ENCODE results near the gene ASCC1.

ASCC1 gene

DNA sequence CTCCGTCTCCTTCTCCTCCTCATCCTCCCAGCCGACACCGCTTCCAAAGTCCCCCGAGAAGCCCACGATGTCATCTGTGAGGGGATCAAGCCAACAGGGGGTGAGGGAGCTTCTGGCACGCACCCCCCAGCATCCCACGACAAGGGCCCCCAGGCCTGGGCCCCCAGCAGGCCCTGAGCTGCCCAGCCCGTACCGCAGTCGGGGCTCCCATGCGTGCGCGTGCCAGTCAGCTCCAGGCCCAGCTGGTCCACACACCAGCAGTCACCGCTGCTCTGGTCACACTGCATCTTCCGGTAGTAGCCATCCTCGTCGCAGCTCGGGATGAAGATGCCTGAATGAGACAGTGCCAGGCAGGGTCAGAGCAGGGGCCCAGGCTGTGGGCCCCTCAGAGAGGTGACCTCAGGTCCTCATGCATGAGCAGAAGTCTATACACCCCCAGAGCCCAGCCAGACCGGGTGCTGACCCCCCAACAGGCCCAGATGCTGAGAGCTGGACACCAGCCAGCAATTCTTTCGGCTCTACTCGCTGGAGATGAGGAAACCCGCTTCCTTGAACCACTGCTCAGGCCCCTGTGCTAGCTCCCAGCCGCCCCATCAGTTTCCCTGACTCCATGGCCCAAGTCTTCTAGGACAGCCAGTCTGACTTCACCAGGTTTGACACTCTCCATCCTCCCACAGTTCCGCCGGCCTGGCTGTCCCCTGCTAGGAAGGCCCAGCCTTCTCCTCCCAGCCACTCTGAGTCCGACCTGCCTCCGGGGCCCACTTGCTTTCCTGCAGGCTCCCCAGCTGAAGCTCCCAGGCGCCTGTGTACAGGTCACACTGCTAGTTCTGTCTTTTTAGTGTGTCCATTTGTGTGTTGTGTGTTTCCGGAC lies 153.0 kb downstream of the ASCC1 start:
- DNase-seq, result no peak

- no peak for DNase-seq
Measured at GRCh38 chr10:72062382-72062781, 153.7 kb downstream of the ASCC1 start.

DNA sequence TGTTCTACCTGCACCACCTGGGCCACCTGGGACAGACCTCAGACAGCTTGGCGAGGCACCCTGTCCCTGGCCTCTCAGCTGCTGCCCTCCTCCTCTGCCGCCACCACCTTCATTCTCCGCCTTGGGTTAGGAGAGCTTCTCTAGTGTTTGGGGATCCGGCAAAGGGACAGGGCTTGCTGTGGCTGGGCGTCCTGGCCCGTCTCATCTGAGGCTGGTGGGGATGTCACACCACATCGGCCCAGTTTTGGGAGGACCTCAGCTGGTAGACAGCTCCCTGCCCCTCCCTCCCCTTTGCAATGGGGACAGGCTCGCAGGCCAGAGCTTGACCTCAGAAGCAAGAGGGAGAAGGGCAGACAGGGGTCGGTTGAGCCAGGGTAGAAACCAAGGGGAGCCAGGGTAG lies 154.1 kb downstream of the ASCC1 start:
- no peak for DNase-seq

DNA sequence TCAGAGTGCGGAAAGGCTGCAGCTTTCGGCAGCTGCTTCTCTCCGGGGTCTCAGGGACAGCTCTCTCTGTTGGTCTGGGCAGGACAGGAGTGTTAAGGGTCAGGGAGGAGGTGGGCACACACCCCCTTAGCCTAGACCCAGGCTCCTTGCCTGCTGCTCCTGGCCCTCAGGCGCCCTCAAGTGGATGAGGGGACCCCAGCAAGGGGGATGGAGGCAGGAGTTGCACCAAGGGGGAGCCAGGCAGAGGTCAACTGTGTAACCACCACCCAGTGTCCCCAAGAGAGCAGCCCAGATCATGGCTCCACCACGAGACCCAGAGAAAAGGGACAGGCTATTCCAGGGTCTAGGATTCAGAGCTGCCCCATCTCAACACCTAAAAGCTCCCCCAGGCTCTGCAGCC lies 154.6 kb downstream of the ASCC1 start:
- DNase-seq, result no peak

DNA sequence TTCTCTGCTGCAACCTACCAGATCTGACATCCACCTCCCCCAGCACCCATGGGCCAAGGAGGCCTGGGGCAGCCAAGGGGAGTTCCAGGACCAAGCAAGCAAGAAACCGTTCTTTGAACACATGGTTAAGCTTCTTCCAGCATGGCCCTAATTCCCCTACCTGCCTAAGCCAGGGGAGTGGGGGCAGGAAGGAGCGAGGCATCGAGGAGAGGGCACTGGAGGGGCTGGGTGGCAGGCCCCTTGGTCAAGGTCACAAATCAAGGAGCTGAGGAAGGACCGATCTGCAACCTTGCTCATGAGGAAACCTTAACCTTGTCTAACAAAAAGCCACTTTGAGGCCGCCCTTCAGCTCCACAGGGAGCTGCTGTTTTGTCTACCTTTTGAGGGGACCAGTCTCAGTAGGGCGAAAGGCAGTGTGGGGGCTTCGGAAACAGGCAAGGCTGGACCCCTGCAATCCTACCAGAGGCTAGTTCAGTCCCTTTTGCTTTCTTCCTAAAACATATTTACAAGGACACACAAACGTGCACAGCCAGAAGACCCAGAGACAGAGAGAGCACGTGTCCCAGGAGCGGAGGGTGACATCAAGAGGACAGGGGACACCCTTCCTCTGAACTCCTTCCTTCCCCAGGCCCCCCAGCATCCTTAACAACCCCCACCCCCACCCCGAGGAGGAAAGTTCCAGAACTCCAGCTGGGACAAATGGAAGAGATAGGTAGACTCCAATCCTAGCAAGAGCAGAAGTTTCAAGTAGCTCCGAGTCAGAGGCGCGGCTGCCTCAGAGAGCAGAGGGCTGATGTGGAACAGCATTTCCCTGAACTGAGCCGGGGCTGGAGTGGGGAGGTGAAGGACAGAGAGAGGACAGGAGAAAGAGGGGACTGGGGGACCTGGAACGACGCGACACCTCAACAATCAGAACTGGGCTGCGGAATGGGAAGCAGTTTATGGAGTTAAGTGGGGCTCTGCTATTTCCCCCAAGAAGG lies 155.9 kb downstream of the ASCC1 start:
- DNase-seq, result no peak

DNA sequence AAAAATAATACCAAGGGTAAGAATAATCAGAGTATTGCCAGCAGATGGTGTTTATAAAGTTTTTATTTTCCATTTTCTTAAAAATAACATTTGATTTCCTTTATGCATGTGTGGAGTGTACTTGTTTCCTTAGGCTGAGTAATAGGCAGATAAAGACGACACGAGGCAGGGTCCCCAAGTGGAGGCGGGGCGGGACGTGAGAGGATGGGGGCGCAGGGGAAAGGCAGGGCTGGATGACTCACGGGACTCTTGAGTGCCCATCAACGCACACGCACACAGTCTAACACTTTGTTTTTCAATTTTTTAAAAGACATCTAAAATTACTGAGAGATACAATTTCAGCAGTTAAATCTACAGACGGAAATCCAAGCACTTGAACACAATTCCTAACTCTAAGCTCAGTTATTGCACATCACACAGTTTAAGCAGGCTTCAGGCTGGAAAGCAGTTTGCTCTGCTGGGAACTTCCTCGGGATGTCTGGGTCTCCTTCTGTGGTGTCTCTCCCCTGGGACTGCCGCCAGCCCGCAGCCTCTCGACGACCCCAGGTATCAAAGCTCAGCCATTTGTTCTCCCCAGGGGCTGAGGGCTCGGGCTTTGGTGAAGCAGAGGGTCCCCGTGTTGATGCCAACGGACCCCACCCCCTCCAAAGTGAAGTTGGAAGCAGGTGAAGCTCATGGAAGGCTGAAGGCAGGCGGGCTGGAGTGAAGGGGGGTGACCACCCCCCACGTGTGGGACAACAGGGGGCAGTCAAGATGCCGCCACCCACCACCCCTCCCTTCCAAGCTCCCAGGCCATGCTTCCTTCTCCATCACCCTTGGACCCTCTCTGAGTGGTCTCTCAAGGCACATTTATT lies 156.9 kb downstream of the ASCC1 start:
- DNase-seq, result no peak

DNA sequence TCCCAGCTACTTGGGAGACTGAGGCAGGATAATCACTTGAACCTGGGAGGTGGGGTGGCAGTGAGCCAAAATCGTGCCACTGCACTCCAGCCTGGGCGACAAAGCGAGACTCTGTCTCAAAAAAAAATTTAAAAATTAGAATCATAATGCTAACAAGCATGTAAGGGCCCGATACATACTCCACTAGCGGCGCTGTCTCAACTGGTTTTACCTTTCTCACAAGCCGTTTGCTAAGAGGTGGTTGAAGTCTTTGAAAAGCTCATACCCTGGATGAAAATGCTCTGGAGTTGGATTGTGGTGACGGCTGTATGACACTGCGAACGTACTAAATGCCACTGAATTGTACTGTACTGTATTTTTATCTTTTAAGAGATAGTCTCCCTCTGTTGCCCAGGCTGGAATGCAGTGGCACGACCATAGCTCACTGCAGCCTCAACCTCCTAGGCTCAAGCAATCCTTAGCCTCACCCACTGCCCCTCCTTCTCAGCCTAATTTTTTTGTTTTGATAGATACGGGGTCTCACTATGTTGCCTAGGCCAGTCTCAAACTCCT lies 157.7 kb downstream of the ASCC1 start:
- DNase-seq, result no peak

- DNase-seq, result no peak
Measured at GRCh38 chr10:72056932-72057751, 158.9 kb downstream of the ASCC1 start.

DNA sequence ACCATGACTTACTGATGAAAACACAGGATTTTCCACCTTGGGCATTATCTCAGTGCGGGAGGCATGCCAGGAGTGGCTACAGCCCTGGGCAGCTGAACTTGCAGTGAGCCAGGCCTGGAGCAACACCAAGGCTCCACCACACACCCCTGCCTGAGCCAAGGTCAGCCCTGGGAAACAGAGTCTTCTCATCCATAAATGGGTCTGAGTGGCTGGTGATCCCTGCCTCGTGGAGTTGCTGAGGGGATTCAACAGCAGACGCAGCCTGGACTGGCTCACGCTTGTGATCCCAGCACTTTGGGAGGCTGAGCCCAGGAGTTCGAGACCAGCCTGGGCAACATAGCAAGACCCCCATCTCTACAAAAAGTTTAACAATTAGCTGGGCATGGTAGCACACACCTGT lies 160.0 kb downstream of the ASCC1 start:
- DNase-seq, result no peak

DNA sequence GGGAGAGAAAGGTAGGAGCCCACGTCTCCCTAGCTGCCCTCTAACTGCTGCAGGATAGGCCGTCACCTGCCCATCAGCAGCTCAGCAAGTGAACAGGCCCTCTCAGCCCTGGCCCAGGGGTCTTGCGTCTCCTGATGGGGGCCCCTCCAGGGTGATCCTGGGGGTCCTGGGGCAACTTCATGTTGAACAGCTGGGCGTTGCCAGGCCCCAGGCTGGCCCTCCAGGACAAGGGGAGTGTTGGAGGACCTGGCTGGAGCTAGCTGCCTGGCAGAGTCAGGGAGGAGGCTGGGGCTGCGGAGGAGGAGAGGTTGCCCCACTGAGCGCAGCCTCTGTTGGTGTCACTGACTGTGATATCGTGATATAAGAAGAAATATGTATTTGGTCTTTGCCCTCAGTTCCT lies 162.4 kb downstream of the ASCC1 start:
- no peak for DNase-seq

DNA sequence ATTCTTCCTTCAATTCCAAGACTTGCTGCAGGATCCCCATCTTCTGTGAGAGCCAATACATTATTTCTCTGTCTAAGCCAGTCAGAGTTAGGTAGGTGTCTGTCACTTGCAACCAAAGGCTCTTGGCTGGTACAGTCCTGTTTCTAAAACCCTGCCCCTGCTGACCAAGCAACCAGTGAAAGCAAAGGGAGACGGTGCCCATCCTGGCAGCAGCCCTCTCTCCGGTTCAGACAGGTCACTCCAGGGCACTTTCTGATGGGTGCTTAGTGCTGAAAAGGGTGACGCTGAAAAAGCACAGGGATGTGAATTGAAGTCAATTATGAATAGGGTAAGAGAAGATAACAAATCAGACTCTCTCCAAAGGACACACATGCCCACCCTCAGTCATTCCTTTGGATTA lies 165.2 kb downstream of the ASCC1 start:
- DNase-seq, result no peak

- DNase-seq, result no peak
Measured at GRCh38 chr10:72049969-72050781, 165.9 kb downstream of the ASCC1 start.

- DNase-seq, result no peak
Measured at GRCh38 chr10:72049472-72049871, 166.6 kb downstream of the ASCC1 start.

- DNase-seq, result peak; percentile 94
Measured at GRCh38 chr10:72048450-72049124, 167.5 kb downstream of the ASCC1 start.
